OCI-LY7 (cell line): Measurements from ENCODE around the gene SMAD6.

Experiments
- EZH2phosphoT487 ChIP-seq: fragments of 200-600 bp; sonication (generic); IDR thresholded peaks from 2 replicates; pipeline ENCODE4 v1.6.1; 2018; ENCODE audit warnings: low read depth, borderline replicate concordance, mild to moderate bottlenecking, mixed run types, antibody characterized with exemption, low read length, moderate library complexity, mixed read lengths
- TF ChIP-seq, protein P1 (sequence below): fragments of 200-600 bp; sonication (generic); conservative IDR thresholded peaks from 2 replicates; pipeline ENCODE4 v1.5.1; 2014; ENCODE audit warnings: mild to moderate bottlenecking, antibody characterized with exemption, low read length, moderate library complexity, mixed read lengths

DNA sequence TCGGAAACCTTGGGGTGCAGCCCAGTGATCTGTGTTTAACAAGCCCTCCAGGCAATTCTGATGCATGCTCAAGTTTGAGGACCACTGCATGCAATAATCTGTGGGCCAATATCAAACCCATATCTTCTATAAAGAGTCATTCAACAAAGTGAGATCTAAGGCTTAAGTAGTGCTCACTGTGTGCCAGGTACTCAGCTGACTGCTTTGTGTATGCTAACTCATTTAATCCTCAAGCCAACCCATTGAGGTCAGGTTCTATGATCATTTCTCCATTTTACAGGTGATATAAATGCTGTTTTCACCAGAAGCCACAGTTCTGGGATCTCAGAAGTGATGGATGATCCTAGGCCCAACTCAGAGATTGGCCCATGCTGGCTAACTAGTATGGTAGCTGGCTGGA is 101.7 kb downstream of the SMAD6 start:
- TF ChIP-seq, protein P1, sequence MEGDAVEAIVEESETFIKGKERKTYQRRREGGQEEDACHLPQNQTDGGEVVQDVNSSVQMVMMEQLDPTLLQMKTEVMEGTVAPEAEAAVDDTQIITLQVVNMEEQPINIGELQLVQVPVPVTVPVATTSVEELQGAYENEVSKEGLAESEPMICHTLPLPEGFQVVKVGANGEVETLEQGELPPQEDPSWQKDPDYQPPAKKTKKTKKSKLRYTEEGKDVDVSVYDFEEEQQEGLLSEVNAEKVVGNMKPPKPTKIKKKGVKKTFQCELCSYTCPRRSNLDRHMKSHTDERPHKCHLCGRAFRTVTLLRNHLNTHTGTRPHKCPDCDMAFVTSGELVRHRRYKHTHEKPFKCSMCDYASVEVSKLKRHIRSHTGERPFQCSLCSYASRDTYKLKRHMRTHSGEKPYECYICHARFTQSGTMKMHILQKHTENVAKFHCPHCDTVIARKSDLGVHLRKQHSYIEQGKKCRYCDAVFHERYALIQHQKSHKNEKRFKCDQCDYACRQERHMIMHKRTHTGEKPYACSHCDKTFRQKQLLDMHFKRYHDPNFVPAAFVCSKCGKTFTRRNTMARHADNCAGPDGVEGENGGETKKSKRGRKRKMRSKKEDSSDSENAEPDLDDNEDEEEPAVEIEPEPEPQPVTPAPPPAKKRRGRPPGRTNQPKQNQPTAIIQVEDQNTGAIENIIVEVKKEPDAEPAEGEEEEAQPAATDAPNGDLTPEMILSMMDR: no peak
- no peak for TF ChIP-seq EZH2phosphoT487
